ENCODE data around the gene HELQ.

The HELQ gene

DNA sequence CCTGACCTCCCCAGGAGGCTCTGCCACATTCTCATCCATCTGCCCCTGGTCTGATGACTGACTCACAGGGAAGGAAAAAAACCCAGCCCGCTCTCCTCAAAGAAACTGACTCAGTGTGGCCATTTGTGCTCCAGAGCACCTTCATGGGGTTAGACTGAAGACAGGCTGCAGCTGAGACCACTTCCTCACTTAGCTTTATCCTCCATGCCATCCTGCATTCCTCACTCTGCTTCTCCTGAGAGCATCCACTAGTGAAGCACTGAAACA, 85.0 kb downstream of the HELQ start:
- DNase-seq: no peak

DNA sequence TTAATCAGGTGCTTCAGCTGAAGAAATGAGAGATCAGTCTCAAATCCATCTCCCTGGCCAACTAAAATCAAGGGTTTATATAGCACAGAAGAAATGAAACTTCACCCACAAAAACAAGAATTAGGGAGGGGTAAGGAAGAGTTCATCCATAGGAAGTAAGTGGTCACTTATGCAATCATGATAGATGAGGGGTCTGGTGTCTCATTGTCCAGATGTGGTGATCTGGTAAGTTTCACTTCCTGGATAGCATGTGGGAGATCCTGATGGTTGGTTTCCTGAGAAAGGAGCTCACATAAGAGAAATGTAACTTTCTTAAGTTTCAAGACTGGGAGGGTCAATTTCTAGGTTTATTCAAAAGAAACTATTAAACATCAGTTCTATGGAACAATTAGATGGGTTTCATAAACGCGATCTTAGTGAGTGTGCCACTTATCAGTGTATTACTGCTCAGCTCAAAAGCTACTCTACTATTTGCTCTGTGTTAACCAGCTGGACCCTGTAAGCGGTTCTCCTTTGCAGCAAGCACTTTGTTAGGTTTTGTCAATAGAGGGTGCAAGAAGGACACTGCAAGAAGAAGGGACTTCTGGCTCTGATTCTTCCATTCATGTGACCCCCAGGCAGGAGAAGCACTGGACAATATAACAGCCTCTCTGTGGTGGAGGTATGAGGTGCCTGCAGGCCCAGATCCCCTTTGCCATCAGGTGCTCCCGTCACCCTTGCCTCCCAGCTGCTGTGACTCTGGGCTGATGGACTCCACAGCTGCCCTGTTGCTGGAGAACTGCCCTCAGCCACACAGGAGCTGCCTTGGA, 85.6 kb downstream of the HELQ start:
- no peak for DNase-seq

DNA sequence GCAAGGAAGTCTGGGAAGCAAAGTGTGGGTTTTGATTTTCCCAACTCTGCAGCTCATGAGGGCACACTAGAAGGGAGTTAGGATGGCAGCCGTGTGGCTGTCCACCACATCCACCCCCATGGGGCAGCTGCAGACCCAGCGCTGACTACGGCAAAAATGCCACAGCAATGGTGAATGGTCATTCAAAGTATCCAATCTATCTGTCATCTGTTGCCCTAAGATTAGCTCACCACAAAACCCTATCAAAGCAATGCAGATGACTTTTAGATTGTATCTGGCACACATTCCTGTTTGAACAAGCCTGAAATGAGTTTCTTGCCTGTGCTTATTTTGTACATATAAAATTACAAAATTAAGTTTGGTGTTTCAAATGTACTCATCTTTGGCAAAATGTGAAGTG, 91.3 kb downstream of the HELQ start:
- no peak for DNase-seq

DNA sequence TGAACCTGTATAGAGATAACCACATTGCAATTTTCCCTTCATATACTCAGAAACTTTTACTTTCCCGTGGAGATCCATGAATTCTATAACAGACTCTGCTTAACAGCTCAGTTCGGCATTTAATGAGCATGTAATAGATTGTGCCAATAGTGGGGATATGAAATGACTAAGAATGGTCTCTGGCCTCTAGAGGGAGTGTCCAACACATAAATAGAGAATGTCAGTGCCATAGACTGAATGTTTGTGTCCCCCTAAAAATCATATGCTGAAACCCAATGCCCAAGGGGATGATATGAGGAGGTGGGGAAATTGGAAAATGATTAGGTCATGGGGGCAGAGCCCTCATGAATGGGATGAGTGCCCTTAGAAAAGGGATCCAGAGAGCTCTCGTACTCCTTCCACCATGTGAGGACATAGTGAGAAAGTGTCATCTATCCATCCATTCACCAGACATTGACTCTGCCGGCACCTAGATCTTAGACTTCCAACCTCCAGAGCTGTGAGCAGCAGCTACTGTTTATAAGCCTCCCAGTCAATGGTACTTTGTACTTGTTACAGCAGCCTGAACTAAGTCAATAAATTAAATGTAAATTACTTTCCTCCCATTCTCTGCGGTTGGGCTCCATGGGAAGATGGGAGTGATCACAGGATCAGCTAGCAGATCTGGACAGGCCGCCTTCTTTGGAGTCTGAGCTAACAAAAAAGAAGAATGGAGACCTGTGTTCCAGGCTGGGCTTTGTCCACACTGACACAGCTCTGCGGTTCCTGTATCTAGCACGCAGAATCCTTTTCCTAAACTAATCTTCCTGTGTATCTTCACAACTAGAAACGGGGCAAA, 92.9 kb downstream of the HELQ start:
- DNase-seq: no peak

DNA sequence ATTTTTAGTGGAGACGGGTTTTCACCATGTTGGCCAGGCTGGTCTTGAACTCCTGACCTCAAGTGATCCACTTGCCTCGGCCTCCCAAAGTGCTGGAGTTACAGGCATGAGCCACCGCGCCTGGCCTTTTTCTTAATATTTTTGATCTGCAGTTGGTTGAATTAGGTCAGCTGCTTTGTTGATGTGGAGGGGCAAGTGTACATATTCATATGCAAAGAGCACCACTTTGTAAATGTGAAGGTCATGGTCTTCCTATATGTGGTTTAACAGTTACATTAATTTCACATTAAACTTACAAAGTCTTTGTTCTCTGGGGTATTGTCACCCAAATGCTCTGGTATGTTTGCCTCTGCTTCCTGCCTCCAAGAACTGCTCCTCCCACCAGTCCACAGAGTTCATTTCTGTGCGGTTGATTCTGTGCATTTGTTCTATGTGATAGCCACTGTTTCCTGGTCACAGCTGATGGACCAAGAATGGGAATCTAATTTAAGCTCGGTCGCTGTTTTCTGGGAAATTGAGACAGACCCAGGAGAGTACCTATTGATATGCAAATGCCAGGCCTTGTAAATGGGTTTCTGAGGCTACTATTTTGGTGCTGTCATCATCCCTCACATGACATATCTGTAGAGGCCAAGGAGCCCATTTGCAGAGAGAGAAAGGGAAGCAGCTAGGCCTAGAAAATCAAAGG, 94.1 kb downstream of the HELQ start:
- DNase-seq: no peak

DNA sequence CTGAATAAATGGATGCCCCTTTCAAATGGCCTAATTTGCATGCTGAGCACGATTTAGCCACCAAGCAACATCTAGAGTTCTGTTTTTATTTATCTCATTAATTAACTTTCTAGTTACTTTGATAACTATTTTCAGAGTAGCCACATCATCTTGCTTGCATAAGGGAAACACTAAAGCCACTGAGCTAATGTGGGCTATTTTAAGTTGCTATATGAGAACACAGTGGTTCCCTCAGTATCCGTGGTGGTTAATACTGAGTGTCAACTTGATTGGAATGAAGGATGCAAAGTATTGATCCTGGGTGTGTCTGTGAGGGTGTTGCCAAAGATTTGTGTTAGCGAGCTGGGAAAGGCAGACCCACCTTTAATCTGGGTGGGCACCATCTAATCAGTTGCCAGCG, 95.6 kb downstream of the HELQ start:
- DNase-seq: no peak

DNA sequence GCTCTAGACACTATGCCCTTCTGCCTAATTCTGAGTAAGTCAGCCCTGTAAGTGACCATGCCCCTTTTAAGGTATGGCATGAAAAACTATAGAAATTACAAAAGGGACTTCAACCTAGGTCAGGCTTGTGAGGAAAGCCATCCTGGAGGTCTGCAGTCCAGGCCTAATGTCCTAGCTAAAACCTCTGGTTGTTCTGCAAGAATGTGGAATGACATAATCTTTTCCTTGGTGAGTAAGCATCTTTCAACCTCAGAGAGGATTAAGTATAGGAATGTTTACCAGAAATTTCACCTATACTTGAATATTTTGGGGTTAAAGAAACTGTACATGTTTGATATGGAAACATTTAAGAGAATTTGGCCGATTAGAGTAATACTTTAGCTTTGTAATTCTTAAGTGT, 97.2 kb downstream of the HELQ start:
- DNase-seq: no peak

Measured in CD4-positive, alpha-beta T cell treated with Interleukin-12 subunit alpha and Interleukin-12 subunit beta, for 1 hour (primary cell).